K562 (cell line): ENCODE data around the gene KIAA1958. TPM values are rescaled to one million over a fixed set of nuclear protein-coding genes. Genes with fewer than 3 reads are reported as not detected.

ENCODE experiments used
- ATF2 ChIP-seq: sonication (generic); formaldehyde crosslinking; IDR thresholded peaks from 2 replicates; pipeline ENCODE4 v1.8.1; 2022; ENCODE audit warnings: missing genetic modification reagents
- ATF7 ChIP-seq: fragments of 450-650 bp; IDR thresholded peaks from 2 replicates; pipeline ENCODE4 v1.7.1; 2014; ENCODE audit warnings: mild to moderate bottlenecking, moderate library complexity
- BDP1 ChIP-seq: IDR thresholded peaks from 3 replicates; pipeline ENCODE4 v1.6.1; 2011; ENCODE audit not compliant: insufficient read length, insufficient read depth
- EGR1 ChIP-seq: fragments of 450-650 bp; conservative IDR thresholded peaks from 2 replicates; pipeline ENCODE4 v1.6.1; 2017; ENCODE audit warnings: mild to moderate bottlenecking
- FOXP4 ChIP-seq: sonication (generic); formaldehyde crosslinking; IDR thresholded peaks from 2 replicates; pipeline ENCODE4 v1.8.0; 2022; ENCODE audit warnings: mild to moderate bottlenecking, missing genetic modification reagents, borderline replicate concordance
- HDAC1 ChIP-seq, 2 experiments: fragments of 450-650 bp; IDR thresholded peaks; 2 replicates each; pipeline ENCODE4 v1.6.1; 2016 to 2017; ENCODE audit warnings: inconsistent platforms in 1 of 2, mild to moderate bottlenecking in 1 of 2, moderate library complexity in 1 of 2
- MAZ ChIP-seq, 2 experiments: fragments of 450-650 bp in 1 of 2; sonication (generic) in 1 of 2; formaldehyde crosslinking; IDR thresholded peaks in 1 of 2; conservative IDR thresholded peaks in 1 of 2; 2 replicates each; pipeline versions ENCODE4 v1.4.0 to v1.5.0; 2020; ENCODE audit warnings: mild to moderate bottlenecking in 1 of 2, missing genetic modification reagents in 1 of 2
- NR1H2 ChIP-seq: sonication (generic); formaldehyde crosslinking; IDR thresholded peaks from 2 replicates; pipeline ENCODE4 v1.4.0; 2020; ENCODE audit warnings: mild to moderate bottlenecking, missing genetic modification reagents
- POLR2B ChIP-seq: fragments of 450-650 bp; IDR thresholded peaks from 2 replicates; pipeline ENCODE4 v1.6.1; 2018; ENCODE audit warnings: low read depth; ENCODE audit not compliant: partially characterized antibody
- PRMT5 ChIP-seq: sonication (generic); formaldehyde crosslinking; IDR thresholded peaks from 2 replicates; pipeline ENCODE4 v1.5.0; 2020; ENCODE audit warnings: missing genetic modification reagents
- SMC3 ChIP-seq: conservative IDR thresholded peaks from 2 replicates; pipeline ENCODE4 v1.6.1; 2011; ENCODE audit warnings: low read depth, low read length, improper control_type of control experiment; ENCODE audit not compliant: insufficient read depth
- TCF7L2 ChIP-seq: fragments of 150-350 bp; IDR thresholded peaks from 2 replicates; pipeline ENCODE4 v1.6.1; 2016; ENCODE audit warnings: low read depth, mild to moderate bottlenecking, low read length, moderate library complexity
- TSC22D4 ChIP-seq: fragments of 450-650 bp; IDR thresholded peaks from 2 replicates; pipeline ENCODE4 v1.6.1; 2016; ENCODE audit warnings: missing genetic modification characterization, missing biosample characterization, control low read depth
- ZFP91 ChIP-seq: sonication (generic); formaldehyde crosslinking; IDR thresholded peaks from 2 replicates; pipeline ENCODE4 v1.8.0; 2022; ENCODE audit warnings: mild to moderate bottlenecking, missing genetic modification reagents
- ZHX1 ChIP-seq: fragments of 150-350 bp; conservative IDR thresholded peaks from 2 replicates; pipeline ENCODE4 v1.6.1; 2014; ENCODE audit warnings: low read length
- ZKSCAN1 ChIP-seq: fragments of 150-350 bp; IDR thresholded peaks from 2 replicates; pipeline ENCODE4 v1.6.1; 2016; ENCODE audit warnings: low read depth, low read length
- ZKSCAN8 ChIP-seq: fragments of 200-800 bp; sonication (Bioruptor generic); IDR thresholded peaks from 2 replicates; pipeline ENCODE4 v1.6.1; 2016; ENCODE audit warnings: missing genetic modification characterization, missing compliant biosample characterization
- ZNF197 ChIP-seq: fragments of 200-800 bp; sonication (Bioruptor generic); IDR thresholded peaks from 2 replicates; pipeline ENCODE4 v1.6.1; 2016; ENCODE audit warnings: low read depth, missing genetic modification characterization, missing compliant biosample characterization
- ZNF282 ChIP-seq: sonication (generic); formaldehyde crosslinking; IDR thresholded peaks from 2 replicates; pipeline ENCODE4 v1.8.1; 2023; ENCODE audit warnings: missing genetic modification reagents
- ZNF764 ChIP-seq: fragments of 250-450 bp; sonication (Bioruptor Pico); IDR thresholded peaks from 2 replicates; pipeline ENCODE4 v1.4.0; 2020; ENCODE audit warnings: low read depth, mild to moderate bottlenecking, moderate library complexity
- polyA plus RNA-seq, 8 experiments: library from polyadenylated mRNA; depleted of rRNA in 4 of 8; stranded (reverse) in 5 of 8; unstranded in 3 of 8; fragments of >200 nt; fragmentation: Nextera tagmentation in 2 of 8; fragmentation: Illumina TruSeq in 1 of 8; extraction: Ambion mirVana in 2 of 8; extraction: Trizol in 1 of 8; gene quantifications; 2 replicates each; pipeline versions ENCODE4 v1.2.1 to v1.2.3, GENCODE V29; 2011 to 2014; ENCODE audit warnings: inconsistent platforms in 1 of 8, missing spikeins in 1 of 8
- total RNA-seq, 7 experiments: library from RNA; depleted of rRNA in 6 of 7; stranded (reverse); fragments of >200 nt in 6 of 7; fragmentation: Illumina TruSeq in 2 of 7; extraction: Trizol in 2 of 7; gene quantifications; 2 replicates each; pipeline versions ENCODE4 v1.2.1 to v1.2.3, GENCODE V29; 2011 to 2021; ENCODE audit warnings: low replicate concordance in 1 of 7

The KIAA1958 gene
- total and polyA plus RNA-seq, 9 of the 15 experiments (the other 6 are each of a cell fraction or from before 2014, with no cell fraction given), result 1.1 to 16.0 (median 10.1) TPM

- TF ChIP-seq ATF2, result peak; percentile 86; the same call in 1 of the 2 replicates
- TF ChIP-seq HDAC1 (IDR thresholded peaks at IDR 0.05), result peak in 1 of 2 experiments; percentile 81; a peak in 2 of 4 replicates
- peak; percentile 90; the same call in 1 of the 2 replicates for TF ChIP-seq ZNF282 (CRISPR knock-in tag)
- no peak for TF ChIP-seq EGR1
- TF ChIP-seq ZHX1, result no peak; the same call in 1 of the 2 replicates
- peak; percentile 63 to 83; a peak in 3 of 4 replicates for TF ChIP-seq MAZ (CRISPR knock-in tag; conservative IDR thresholded peaks at IDR 0.05 in 1 of 2, IDR thresholded peaks at IDR 0.05 in 1 of 2)
- TF ChIP-seq POLR2B, result peak; percentile 94
- peak; percentile 97; the same call in 1 of the 2 replicates for TF ChIP-seq NR1H2 (CRISPR knock-in tag)
- TF ChIP-seq ZFP91, result peak; percentile 81; the same call in 1 of the 2 replicates
- TF ChIP-seq PRMT5 (CRISPR knock-in tag), result no peak
- TF ChIP-seq ZKSCAN1, result 0 out of 2 replicates have a peak, but pooled peaks have one; percentile 34
- TF ChIP-seq ZKSCAN8, result no peak
- TF ChIP-seq TSC22D4 (tag), result no peak
- TF ChIP-seq ZNF764, result 0 out of 2 replicates have a peak, but pooled peaks have one; percentile 30
- TF ChIP-seq ATF7, result peak; percentile 74
- TF ChIP-seq TCF7L2, result 0 out of 2 replicates have a peak, but pooled peaks have one; percentile 14
- TF ChIP-seq SMC3, result no peak
- peak; percentile 99 for TF ChIP-seq FOXP4
- TF ChIP-seq BDP1, result no peak
- no peak for TF ChIP-seq ZNF197 (CRISPR knock-in tag)
These were observed at the start of gene KIAA1958 (continued) for GRCh38 chr9:112486221-112487007.
